Panc1 (cell line): Measurements from ENCODE around the gene LIPC. TPM values are rescaled to one million over a fixed set of nuclear protein-coding genes. Genes with fewer than 3 reads are reported as not detected.

Experiments used
- ATAC-seq: fragments of 200-7000 bp; cut with Tn5 transposase; 2 replicates; pipeline ENCODE4 v1.9.1; 2020; ENCODE audit warnings: mild to moderate bottlenecking, moderate library complexity
- BruUV-seq: library from RNA; stranded (reverse); fragments of 400-500 nt; replicated peaks from 2 replicates; lab custom pipeline; 2021; lab: Mats Ljungman, UMichigan
- CTCF ChIA-PET: fragments of 300-600 bp; sonication (Branson Sonifier 250); formaldehyde crosslinking; loops from one replicate; lab custom pipeline; 2022; ENCODE audit warnings: antibody characterized with exemption; lab: Charles Lee
- POLR2A ChIA-PET: fragments of 300-600 bp; sonication (Branson Sonifier 250); formaldehyde crosslinking; loops from one replicate; lab custom pipeline; 2022; ENCODE audit warnings: antibody characterized with exemption; lab: Charles Lee
- DNase-seq: peaks from one replicate; pipeline ENCODE4 v3.0.0-alpha.2; 2010; ENCODE audit warnings: low read depth, low spot score
- H3K27ac ChIP-seq: 2 replicates; pipeline ENCODE4 v1.5.1; 2011; ENCODE audit warnings: mild to moderate bottlenecking, low read length, inconsistent platforms
- H3K27me3 ChIP-seq: fragments of 200-500 bp; sonication (Bioruptor generic); 2 replicates; pipeline ENCODE4 v1.6.0; 2014; ENCODE audit warnings: low read length, inconsistent platforms; ENCODE audit not compliant: control insufficient read depth, insufficient read depth
- H3K36me3 ChIP-seq: fragments of 200-500 bp; sonication (Bioruptor generic); 2 replicates; pipeline ENCODE4 v1.5.1; 2014; ENCODE audit warnings: inconsistent platforms, mild to moderate bottlenecking, low read length, moderate library complexity; ENCODE audit not compliant: control insufficient read depth, insufficient read depth
- H3K4me1 ChIP-seq: 2 replicates; pipeline ENCODE4 v1.5.1; 2011; ENCODE audit warnings: inconsistent platforms, mild to moderate bottlenecking, low read length, moderate library complexity; ENCODE audit not compliant: control insufficient read depth, insufficient read depth
- H3K4me3 ChIP-seq, 2 experiments: 2 replicates each; pipeline ENCODE4 v1.5.1; 2011 to 2012; ENCODE audit warnings: low read depth in 2 of 2, low read length in 2 of 2, mild to moderate bottlenecking in 2 of 2, inconsistent platforms in 1 of 2, moderate library complexity in 1 of 2
- H3K9me3 ChIP-seq: fragments of 200-500 bp; sonication (Bioruptor generic); 2 replicates; pipeline ENCODE4 v1.5.1; 2014; ENCODE audit warnings: low read depth, mild to moderate bottlenecking, inconsistent platforms, low read length, moderate library complexity; ENCODE audit not compliant: control insufficient read depth, insufficient read depth
- POLR2AphosphoS5 ChIP-seq: IDR thresholded peaks from 2 replicates; pipeline ENCODE4 v1.6.1; 2012; ENCODE audit warnings: mild to moderate bottlenecking, low read depth, low read length, moderate library complexity
- REST ChIP-seq, 2 experiments: IDR thresholded peaks; 2 replicates each; pipeline ENCODE4 v1.6.1; 2011 to 2012; ENCODE audit warnings: low read depth in 2 of 2, control low read depth in 1 of 2, low read length in 1 of 2, mild to moderate bottlenecking in 1 of 2, moderate library complexity in 1 of 2; ENCODE audit not compliant: insufficient read depth in 1 of 2
- SIN3A ChIP-seq: IDR thresholded peaks from 2 replicates; pipeline ENCODE4 v1.6.1; 2012; ENCODE audit warnings: low read depth, mild to moderate bottlenecking, low read length, moderate library complexity, borderline replicate concordance; ENCODE audit not compliant: insufficient read depth
- TCF7L2 ChIP-seq: IDR thresholded peaks from 2 replicates; pipeline ENCODE4 v1.6.1; 2011; ENCODE audit warnings: mild to moderate bottlenecking, low read depth, low read length, inconsistent platforms
- in situ Hi-C: cut with HindIII; loops from 2 replicates; pipeline ENCODE4 v1.10.0; 2016; ENCODE audit warnings: low sequenced_read_pairs, low pct_unique_long_range_greater_than_20kb
- intact Hi-C: fragments of 100-400 bp; cut with micrococcal nuclease; formaldehyde crosslinking; loops from one replicate; pipeline ENCODE4 v1.10.0; 2022; ENCODE audit not compliant: unreplicated experiment
- total RNA-seq: library from RNA; stranded (reverse); gene quantifications from one replicate; pipeline ENCODE4 v1.2.1, GENCODE V29; 2021; ENCODE audit not compliant: unreplicated experiment
- TF ChIP-seq, protein P1 (sequence below): fragments of 450-650 bp; IDR thresholded peaks from 2 replicates; pipeline ENCODE4 v1.5.1; 2017; ENCODE audit warnings: mild to moderate bottlenecking

Gene LIPC
- total RNA-seq, 1 experiment from 2014 or later, result not detected

DNA sequence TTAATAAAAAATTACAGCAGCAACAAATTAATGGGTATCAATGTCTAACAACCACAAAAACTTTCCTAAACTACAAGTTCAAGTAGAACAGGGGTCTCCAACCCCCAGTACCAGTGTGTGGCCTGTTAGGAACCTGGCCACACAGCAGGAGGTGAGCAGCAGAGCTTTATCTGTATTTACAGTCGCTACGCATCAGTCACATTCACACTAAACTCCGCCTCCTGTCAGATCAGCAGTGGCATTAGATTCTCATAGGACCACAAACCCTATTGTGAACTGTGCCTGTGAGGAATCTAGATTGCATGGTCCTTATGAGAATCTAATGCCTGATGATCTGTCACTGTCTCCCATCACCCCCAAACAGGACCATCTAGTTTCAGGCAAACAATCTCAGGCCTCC is 18.5 kb upstream of the LIPC start:
- intact Hi-C loops, result no loop called here

GRCh38 chr15:58415636-58416035 is 16.2 kb upstream of the LIPC start:
- CTCF ChIA-PET, result interaction anchor here (0.7 kb wide), 1 partner anchor 230 kb away, joined by 12 read pairs; no protein-coding TSS in a partner anchor
- H3K4me3 ChIP-seq, result no peak overlapping the region
- ATAC-seq (no peak), DNase-seq (no peak)
- in situ Hi-C loops, result no loop called here
- no peak overlapping the region; the same call in 1 of the 2 replicates for H3K27ac ChIP-seq
- H3K4me1 ChIP-seq, result no peaks in the 10 kb centered on the region
- H3K36me3 ChIP-seq, result no peaks in the 10 kb centered on the region
- intact Hi-C loops, result no loop called here
- TF ChIP-seq, protein P1, sequence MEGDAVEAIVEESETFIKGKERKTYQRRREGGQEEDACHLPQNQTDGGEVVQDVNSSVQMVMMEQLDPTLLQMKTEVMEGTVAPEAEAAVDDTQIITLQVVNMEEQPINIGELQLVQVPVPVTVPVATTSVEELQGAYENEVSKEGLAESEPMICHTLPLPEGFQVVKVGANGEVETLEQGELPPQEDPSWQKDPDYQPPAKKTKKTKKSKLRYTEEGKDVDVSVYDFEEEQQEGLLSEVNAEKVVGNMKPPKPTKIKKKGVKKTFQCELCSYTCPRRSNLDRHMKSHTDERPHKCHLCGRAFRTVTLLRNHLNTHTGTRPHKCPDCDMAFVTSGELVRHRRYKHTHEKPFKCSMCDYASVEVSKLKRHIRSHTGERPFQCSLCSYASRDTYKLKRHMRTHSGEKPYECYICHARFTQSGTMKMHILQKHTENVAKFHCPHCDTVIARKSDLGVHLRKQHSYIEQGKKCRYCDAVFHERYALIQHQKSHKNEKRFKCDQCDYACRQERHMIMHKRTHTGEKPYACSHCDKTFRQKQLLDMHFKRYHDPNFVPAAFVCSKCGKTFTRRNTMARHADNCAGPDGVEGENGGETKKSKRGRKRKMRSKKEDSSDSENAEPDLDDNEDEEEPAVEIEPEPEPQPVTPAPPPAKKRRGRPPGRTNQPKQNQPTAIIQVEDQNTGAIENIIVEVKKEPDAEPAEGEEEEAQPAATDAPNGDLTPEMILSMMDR, result no peak
- no peak for TF ChIP-seq SIN3A
- no peak for TF ChIP-seq TCF7L2
- BruUV-seq, result no TSS peak
- POLR2A ChIA-PET, result no interaction called here
- H3K27me3 ChIP-seq, result no peaks in the 10 kb centered on the region
- H3K9me3 ChIP-seq, result no peaks in the 10 kb centered on the region

More for the DNA sequence above, 18.5 kb upstream of the LIPC start:
- H3K36me3 ChIP-seq, result no peaks in the 10 kb centered on the region
- H3K27ac ChIP-seq, result no peak overlapping the region
- in situ Hi-C loops, result no loop called here
- no TSS peak for BruUV-seq
- DNase-seq, result no peak
- ChIA-PET CTCF (no interaction called here), POLR2A (no interaction called here)
- TF ChIP-seq TCF7L2 (no peak), POLR2AphosphoS5 (no peak), REST (IDR thresholded peaks at IDR 0.05; ENCODE audit: insufficient read depth in 1 of 2, low read depth in 2 of 2, low read length in 1 of 2) (no peak), SIN3A (no peak)
- TF ChIP-seq, protein P1, result no peak
- ATAC-seq, result no peak
- no peaks in the 10 kb centered on the region for H3K9me3 ChIP-seq
- no peaks in the 10 kb centered on the region for H3K27me3 ChIP-seq
- no peaks in the 10 kb centered on the region for H3K4me1 ChIP-seq
- H3K4me3 ChIP-seq, result no peak overlapping the region
